Stimulated activated CD4-positive, alpha-beta T cell treated with anti-CD3 and anti-CD28 coated beads, TNF-alpha, amount 100 ng/mL, for 24 hours (primary cell): ENCODE data around the gene STAM2.
"Not testable (repeated sequence)": the region's sequence is repeated elsewhere in the genome, so short reads cannot be mapped to it uniquely, and the experiment has no call there.

Experiments used
- DNase-seq, 3 experiments: peaks; one replicate each; pipeline ENCODE4 v3.0.0-alpha.2; 2020; ENCODE audit warnings: low read depth in 3 of 3

The STAM2 gene

GRCh38 chr2:152106464-152106863 lies 69.1 kb downstream of the STAM2 start:
- DNase-seq, result no peak

- DNase-seq, result no peak
These were observed 72.3 kb downstream of the STAM2 start for GRCh38 chr2:152103271-152103670.

- no peak for DNase-seq
These were observed 74.6 kb downstream of the STAM2 start for GRCh38 chr2:152100961-152101360.

- no peak for DNase-seq
These were observed 76.1 kb downstream of the STAM2 start for GRCh38 chr2:152099367-152100050.

- DNase-seq, result no peak
These were observed 76.8 kb downstream of the STAM2 start, which contains the start of gene CACNB4 for GRCh38 chr2:152098496-152099366. TSS of gene CACNB4 (minus strand) at chr2:152099044.

GRCh38 chr2:152097801-152098495 lies 77.6 kb downstream of the STAM2 start:
- DNase-seq, result no peak

- no peak for DNase-seq
These were observed 78.2 kb downstream of the STAM2 start for GRCh38 chr2:152097290-152097800.

- DNase-seq, result no peak
These were observed 80.4 kb downstream of the STAM2 start for GRCh38 chr2:152095146-152095545.

GRCh38 chr2:152094014-152094413 lies 81.5 kb downstream of the STAM2 start:
- no peak for DNase-seq

GRCh38 chr2:152093464-152093863 lies 82.1 kb downstream of the STAM2 start:
- DNase-seq, result no peak

- no peak for DNase-seq
These were observed 83.5 kb downstream of the STAM2 start for GRCh38 chr2:152092095-152092494.

- DNase-seq, result not testable (repeated sequence)
These were observed 84.8 kb downstream of the STAM2 start for GRCh38 chr2:152090726-152091125.

- DNase-seq, result no peak
These were observed 86.3 kb downstream of the STAM2 start for GRCh38 chr2:152089238-152089637.

- DNase-seq, result no peak
These were observed 87.6 kb downstream of the STAM2 start for GRCh38 chr2:152088006-152088405.

GRCh38 chr2:152086231-152086630 lies 89.3 kb downstream of the STAM2 start:
- DNase-seq, result no peak

GRCh38 chr2:152084076-152084475 lies 91.5 kb downstream of the STAM2 start:
- DNase-seq, result no peak

- no peak for DNase-seq
These were observed 92.2 kb downstream of the STAM2 start for GRCh38 chr2:152083202-152083875.

- no peak for DNase-seq
These were observed 96.9 kb downstream of the STAM2 start for GRCh38 chr2:152078662-152079061.

- DNase-seq, result no peak
These were observed 97.5 kb downstream of the STAM2 start for GRCh38 chr2:152078023-152078422.

GRCh38 chr2:152075461-152076050 lies 100.0 kb downstream of the STAM2 start:
- no peak for DNase-seq

GRCh38 chr2:152072011-152072410 lies 103.6 kb downstream of the STAM2 start:
- DNase-seq, result no peak
